ENCODE data around the gene SIDT1.

DNA sequence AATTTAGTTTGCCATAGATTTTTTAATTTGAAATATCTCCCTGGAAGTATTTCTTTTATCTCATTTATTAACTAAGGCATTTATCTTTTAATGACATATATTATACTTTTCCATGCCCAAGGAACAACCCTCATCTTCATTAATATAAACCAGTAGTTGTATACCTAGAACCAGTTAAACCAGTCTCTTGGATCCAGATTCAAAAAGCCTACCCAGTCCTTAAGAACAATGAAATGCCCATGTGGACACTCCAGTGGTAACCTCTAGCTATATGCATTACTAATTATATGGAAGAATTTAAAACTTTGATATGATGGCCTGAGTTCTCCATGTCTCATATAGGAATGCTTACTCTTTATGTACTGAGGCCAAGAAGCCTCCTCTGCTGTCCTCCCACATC is 4.8 kb downstream of the SIDT1 start:
- TF ChIP-seq, protein P1, sequence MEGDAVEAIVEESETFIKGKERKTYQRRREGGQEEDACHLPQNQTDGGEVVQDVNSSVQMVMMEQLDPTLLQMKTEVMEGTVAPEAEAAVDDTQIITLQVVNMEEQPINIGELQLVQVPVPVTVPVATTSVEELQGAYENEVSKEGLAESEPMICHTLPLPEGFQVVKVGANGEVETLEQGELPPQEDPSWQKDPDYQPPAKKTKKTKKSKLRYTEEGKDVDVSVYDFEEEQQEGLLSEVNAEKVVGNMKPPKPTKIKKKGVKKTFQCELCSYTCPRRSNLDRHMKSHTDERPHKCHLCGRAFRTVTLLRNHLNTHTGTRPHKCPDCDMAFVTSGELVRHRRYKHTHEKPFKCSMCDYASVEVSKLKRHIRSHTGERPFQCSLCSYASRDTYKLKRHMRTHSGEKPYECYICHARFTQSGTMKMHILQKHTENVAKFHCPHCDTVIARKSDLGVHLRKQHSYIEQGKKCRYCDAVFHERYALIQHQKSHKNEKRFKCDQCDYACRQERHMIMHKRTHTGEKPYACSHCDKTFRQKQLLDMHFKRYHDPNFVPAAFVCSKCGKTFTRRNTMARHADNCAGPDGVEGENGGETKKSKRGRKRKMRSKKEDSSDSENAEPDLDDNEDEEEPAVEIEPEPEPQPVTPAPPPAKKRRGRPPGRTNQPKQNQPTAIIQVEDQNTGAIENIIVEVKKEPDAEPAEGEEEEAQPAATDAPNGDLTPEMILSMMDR (IDR thresholded peaks at IDR 0.05; ENCODE audit: insufficient read depth, low read depth, low read length), result no peak
- TF ChIP-seq EZH2 (IDR thresholded peaks at IDR 0.05; ENCODE audit: insufficient read depth, low read length), result no peak
